Hepatocyte (in vitro differentiated cells): ENCODE measurements around the gene MRI1.

Source experiments
- EZH2 ChIP-seq: fragments of 200-600 bp; sonication (generic); IDR thresholded peaks from 2 replicates; pipeline ENCODE4 v1.6.1; 2016; ENCODE audit warnings: antibody characterized with exemption, mild to moderate bottlenecking, borderline replicate concordance
- EZH2phosphoT487 ChIP-seq: fragments of 200-600 bp; sonication (generic); IDR thresholded peaks from one replicate; pipeline ENCODE4 v1.6.1; 2018; ENCODE audit warnings: antibody characterized with exemption, mild to moderate bottlenecking, low read depth, moderate library complexity; ENCODE audit not compliant: unreplicated experiment, severe bottlenecking
- TF ChIP-seq, protein P1 (sequence below): fragments of 200-600 bp; sonication (generic); IDR thresholded peaks from 2 replicates; pipeline ENCODE4 v1.5.1; 2016; ENCODE audit warnings: antibody characterized with exemption, mild to moderate bottlenecking; ENCODE audit not compliant: poor library complexity

DNA sequence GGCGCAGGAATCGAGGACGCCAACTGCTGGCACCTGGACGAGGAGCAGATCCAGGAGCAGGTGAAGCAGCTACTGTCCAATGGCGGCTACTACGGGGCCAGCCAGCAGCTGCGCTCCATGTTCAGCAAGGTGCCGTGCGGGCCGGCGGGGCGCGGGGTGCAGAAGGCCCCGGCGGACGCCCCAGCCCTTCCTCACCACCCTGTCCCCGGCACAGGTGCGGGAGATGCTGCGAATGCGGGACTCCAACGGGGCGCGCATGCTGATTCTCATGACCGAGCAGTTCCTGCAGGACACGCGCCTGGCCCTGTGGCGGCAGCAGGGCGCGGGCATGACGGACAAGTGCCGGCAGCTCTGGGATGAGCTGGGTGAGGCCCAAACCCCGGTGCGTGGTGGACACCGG, 44.5 kb downstream of the MRI1 start:
- TF ChIP-seq, protein P1, sequence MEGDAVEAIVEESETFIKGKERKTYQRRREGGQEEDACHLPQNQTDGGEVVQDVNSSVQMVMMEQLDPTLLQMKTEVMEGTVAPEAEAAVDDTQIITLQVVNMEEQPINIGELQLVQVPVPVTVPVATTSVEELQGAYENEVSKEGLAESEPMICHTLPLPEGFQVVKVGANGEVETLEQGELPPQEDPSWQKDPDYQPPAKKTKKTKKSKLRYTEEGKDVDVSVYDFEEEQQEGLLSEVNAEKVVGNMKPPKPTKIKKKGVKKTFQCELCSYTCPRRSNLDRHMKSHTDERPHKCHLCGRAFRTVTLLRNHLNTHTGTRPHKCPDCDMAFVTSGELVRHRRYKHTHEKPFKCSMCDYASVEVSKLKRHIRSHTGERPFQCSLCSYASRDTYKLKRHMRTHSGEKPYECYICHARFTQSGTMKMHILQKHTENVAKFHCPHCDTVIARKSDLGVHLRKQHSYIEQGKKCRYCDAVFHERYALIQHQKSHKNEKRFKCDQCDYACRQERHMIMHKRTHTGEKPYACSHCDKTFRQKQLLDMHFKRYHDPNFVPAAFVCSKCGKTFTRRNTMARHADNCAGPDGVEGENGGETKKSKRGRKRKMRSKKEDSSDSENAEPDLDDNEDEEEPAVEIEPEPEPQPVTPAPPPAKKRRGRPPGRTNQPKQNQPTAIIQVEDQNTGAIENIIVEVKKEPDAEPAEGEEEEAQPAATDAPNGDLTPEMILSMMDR = no peak
- no peak for TF ChIP-seq EZH2
- no peak for TF ChIP-seq EZH2phosphoT487
